Measurements from ENCODE around the gene PGAP3.

PGAP3 gene

GRCh38 chr17:39688475-39688835 lies 598 bp upstream of the PGAP3 start:
- peak overlapping the region; percentile 87 for H3K4me3 Mint-ChIP-seq
- peak overlapping the region; percentile 85 for H3K27ac Mint-ChIP-seq
- H3K36me3 Mint-ChIP-seq (ENCODE audit: low read depth): peaks cover 5% of the 10 kb centered on the region
- H3K9me3 Mint-ChIP-seq: no peaks in the 10 kb centered on the region
- H3K4me1 Mint-ChIP-seq (ENCODE audit: low read depth): peaks cover 23% of the 10 kb centered on the region
- H3K27me3 Mint-ChIP-seq: no peaks in the 10 kb centered on the region

GRCh38 chr17:39687101-39687545 lies 734 bp downstream of the PGAP3 start:
- Mint-ChIP-seq H3K36me3 (ENCODE audit: low read depth) (peaks cover 11% of the 10 kb centered on the region), H3K27ac (peak overlapping the region; percentile 85), H3K27me3 (no peaks in the 10 kb centered on the region), H3K4me3 (peak overlapping the region; percentile 87), H3K4me1 (ENCODE audit: low read depth) (peaks cover 23% of the 10 kb centered on the region), H3K9me3 (no peaks in the 10 kb centered on the region)

DNA sequence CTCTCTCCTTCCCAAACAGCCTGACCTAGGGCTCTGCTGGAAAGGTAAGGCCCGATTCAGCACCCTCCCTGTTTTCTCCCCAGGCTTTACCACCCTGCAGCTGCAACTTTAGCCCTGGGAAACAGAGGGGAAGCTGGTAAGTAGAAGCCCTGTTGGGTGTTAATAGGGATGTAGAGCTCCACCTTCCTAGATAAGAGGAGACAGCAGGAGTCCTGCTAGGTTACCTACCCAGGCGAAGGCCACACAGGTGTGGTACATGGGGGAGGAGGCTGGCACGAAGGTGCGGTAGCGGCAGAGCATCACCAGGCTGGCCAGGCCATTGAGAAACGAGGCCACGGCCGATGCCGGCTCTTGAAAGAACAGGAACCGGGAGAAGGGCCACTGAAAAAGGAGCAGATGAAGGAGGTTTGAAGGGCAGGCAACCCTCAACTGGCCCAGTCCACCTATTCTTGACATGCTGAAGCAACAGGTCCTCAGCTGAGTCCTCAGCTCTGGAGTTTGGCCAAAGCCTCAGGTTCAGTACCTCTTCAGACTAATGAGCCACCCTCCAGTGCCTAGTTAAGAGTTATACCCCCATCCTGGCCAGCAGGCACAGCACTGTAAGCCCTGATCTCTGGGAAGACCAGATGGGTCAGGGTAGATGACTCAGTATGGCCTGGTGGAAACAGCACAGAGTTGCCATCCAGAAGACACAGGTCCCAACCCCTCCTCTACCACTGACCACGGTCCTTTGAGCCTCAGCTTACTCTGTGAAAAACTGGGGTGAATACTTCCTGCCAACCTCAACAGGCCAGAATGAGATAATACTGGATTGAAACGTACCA lies 3.3 kb downstream of the PGAP3 start:
- Mint-ChIP-seq H3K36me3 (ENCODE audit: low read depth) (peaks cover 19% of the 10 kb centered on the region), H3K9me3 (no peaks in the 10 kb centered on the region), H3K27me3 (no peaks in the 10 kb centered on the region), H3K27ac (no peak overlapping the region), H3K4me3 (no peak overlapping the region), H3K4me1 (ENCODE audit: low read depth) (peaks cover 41% of the 10 kb centered on the region)

GRCh38 chr17:39683295-39683939 lies 4.4 kb downstream of the PGAP3 start:
- H3K27ac Mint-ChIP-seq: no peak overlapping the region
- H3K36me3 Mint-ChIP-seq (ENCODE audit: low read depth): peaks cover 19% of the 10 kb centered on the region
- H3K4me3 Mint-ChIP-seq: no peak overlapping the region
- peaks cover 43% of the 10 kb centered on the region for H3K4me1 Mint-ChIP-seq (ENCODE audit: low read depth)
- no peaks in the 10 kb centered on the region for H3K9me3 Mint-ChIP-seq
- no peaks in the 10 kb centered on the region for H3K27me3 Mint-ChIP-seq

GRCh38 chr17:39679521-39680192 lies 8.2 kb downstream of the PGAP3 start:
- peaks cover 63% of the 10 kb centered on the region for H3K4me1 Mint-ChIP-seq (ENCODE audit: low read depth)
- peak overlapping the region; percentile 17 for H3K4me3 Mint-ChIP-seq
- H3K9me3 Mint-ChIP-seq: no peaks in the 10 kb centered on the region
- H3K36me3 Mint-ChIP-seq (ENCODE audit: low read depth): peaks cover 19% of the 10 kb centered on the region
- H3K27me3 Mint-ChIP-seq: no peaks in the 10 kb centered on the region
- peak overlapping the region; percentile 91 for H3K27ac Mint-ChIP-seq

- no peaks in the 10 kb centered on the region for H3K9me3 Mint-ChIP-seq
- H3K4me1 Mint-ChIP-seq (ENCODE audit: low read depth): peaks cover 63% of the 10 kb centered on the region
- H3K4me3 Mint-ChIP-seq: no peak overlapping the region
- peaks cover 14% of the 10 kb centered on the region for H3K36me3 Mint-ChIP-seq (ENCODE audit: low read depth)
- no peaks in the 10 kb centered on the region for H3K27me3 Mint-ChIP-seq
- peak overlapping the region; percentile 91 for H3K27ac Mint-ChIP-seq
Measured at GRCh38 chr17:39678340-39679116, 9.3 kb downstream of the PGAP3 start.

DNA sequence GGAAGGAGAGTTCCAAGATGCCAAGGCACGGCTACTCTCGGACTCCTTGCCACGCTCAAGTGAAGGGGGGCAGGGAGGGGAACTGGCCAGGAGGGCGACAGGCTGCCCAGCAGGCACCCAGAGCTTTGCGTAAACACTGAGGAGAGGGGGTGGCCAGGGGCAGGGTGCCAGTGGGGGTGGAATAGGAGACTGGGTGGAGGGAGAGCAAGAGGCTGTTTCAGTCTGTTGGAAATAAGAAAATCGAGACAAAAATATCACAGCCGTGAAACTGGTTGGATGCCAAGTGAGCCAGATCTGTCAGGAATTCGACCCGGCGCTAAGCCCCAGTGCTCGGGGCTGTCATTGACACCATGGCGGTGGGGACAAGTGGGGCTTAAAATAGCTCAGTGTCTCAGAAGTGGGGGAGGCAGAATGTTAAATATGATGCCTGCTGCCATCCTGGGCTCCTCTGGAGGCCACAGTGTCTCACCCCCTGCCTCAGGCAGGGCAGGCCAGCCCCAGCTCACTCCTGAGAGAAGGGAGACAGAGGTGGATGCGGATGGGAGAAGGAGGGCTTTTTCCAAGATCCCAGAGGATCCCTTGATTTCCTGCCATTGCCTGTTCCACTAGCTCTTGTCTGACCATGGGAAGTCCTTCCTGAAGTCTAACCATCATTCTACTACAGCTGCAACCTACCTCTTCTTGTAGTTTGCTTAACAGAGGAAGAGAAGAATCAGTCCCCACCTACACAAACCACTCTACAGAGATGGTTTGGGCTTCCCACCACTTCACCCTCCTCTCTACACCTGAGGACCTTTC lies 10.1 kb downstream of the PGAP3 start:
- H3K27me3 Mint-ChIP-seq: no peaks in the 10 kb centered on the region
- no peaks in the 10 kb centered on the region for H3K9me3 Mint-ChIP-seq
- peaks cover 63% of the 10 kb centered on the region for H3K4me1 Mint-ChIP-seq (ENCODE audit: low read depth)
- H3K36me3 Mint-ChIP-seq (ENCODE audit: low read depth): peaks cover 8% of the 10 kb centered on the region
- peak overlapping the region; percentile 54 for H3K27ac Mint-ChIP-seq
- H3K4me3 Mint-ChIP-seq: no peak overlapping the region

DNA sequence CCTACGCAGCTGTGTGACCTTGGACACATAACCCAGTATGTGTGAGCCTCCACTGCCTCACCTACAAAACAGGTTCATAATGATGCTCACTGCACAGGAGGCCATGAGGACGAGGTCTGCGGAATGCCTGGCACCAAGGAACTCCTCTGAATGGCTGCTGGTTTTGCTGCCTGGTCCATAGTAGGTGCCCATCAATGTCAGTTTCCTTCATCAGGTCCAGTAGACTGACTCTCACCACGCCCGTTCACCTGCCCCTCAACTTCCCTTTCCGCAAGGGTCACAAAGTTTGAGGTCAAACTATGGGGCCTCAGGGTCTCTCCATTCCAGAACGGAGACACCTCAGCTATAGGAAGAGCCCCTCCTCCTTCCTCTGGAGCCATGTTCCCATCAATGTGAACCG lies 10.8 kb downstream of the PGAP3 start:
- H3K27ac Mint-ChIP-seq: no peak overlapping the region
- H3K4me3 Mint-ChIP-seq: no peak overlapping the region

GRCh38 chr17:39676198-39676819 lies 11.5 kb downstream of the PGAP3 start:
- Mint-ChIP-seq H3K4me3 (no peak overlapping the region), H3K36me3 (ENCODE audit: low read depth) (peaks cover 8% of the 10 kb centered on the region), H3K4me1 (ENCODE audit: low read depth) (peaks cover 62% of the 10 kb centered on the region), H3K27ac (peak overlapping the region; percentile 47), H3K9me3 (no peaks in the 10 kb centered on the region), H3K27me3 (no peaks in the 10 kb centered on the region)

More for the DNA sequence above, 10.8 kb downstream of the PGAP3 start:
- Mint-ChIP-seq H3K9me3 (no peaks in the 10 kb centered on the region), H3K4me1 (ENCODE audit: low read depth) (peaks cover 63% of the 10 kb centered on the region), H3K36me3 (ENCODE audit: low read depth) (peaks cover 8% of the 10 kb centered on the region), H3K27me3 (no peaks in the 10 kb centered on the region)

DNA sequence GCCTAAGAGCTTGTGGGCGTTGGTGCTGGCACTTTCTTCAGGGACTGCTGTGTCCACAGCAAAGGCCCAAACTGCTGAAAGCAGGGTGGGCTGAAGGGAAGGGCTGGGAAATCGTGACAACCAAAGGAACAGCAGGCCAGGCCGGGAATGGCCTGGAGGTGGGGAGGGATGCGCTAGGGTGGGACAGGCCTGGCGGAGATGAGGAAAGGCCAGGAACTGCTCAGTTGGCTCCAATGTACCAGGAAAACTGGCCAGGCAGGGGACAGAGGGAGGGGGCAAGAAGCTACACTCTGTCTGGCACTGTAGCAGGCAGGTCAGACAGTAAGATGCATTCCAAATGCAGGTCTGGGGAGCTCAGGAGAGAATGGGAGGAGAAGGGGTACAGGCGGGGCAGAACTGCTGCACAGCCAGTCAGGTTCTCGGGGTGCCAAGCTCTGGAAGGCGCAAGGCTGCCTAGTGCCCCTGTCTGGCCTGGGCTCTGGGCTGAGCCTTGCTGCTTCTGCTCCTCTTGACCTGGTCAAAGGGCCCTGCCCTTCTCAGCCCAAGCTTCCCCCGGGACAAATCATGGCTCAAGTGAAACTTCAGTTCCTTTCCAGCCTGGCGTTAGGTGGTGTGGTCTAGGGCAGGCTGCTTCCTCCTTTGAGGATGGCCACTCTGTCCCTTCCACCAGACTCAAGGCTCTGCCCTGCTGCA lies 12.3 kb downstream of the PGAP3 start:
- Mint-ChIP-seq H3K4me1 (ENCODE audit: low read depth) (peaks cover 55% of the 10 kb centered on the region), H3K36me3 (ENCODE audit: low read depth) (peaks cover 2% of the 10 kb centered on the region), H3K27me3 (no peaks in the 10 kb centered on the region), H3K27ac (peak overlapping the region; percentile 47), H3K9me3 (no peaks in the 10 kb centered on the region), H3K4me3 (no peak overlapping the region)

- no peaks in the 10 kb centered on the region for H3K9me3 Mint-ChIP-seq
- H3K4me1 Mint-ChIP-seq (ENCODE audit: low read depth): peaks cover 48% of the 10 kb centered on the region
- H3K4me3 Mint-ChIP-seq: no peak overlapping the region
- H3K27me3 Mint-ChIP-seq: no peaks in the 10 kb centered on the region
- no peaks in the 10 kb centered on the region for H3K36me3 Mint-ChIP-seq (ENCODE audit: low read depth)
- no peak overlapping the region for H3K27ac Mint-ChIP-seq
Measured at GRCh38 chr17:39674702-39675389, 13.0 kb downstream of the PGAP3 start.

GRCh38 chr17:39674179-39674578 lies 13.7 kb downstream of the PGAP3 start:
- no peak overlapping the region for H3K27ac Mint-ChIP-seq
- no peaks in the 10 kb centered on the region for H3K36me3 Mint-ChIP-seq (ENCODE audit: low read depth)

More at GRCh38 chr17:39674179-39674578, 13.7 kb downstream of the PGAP3 start:
- no peak overlapping the region for H3K4me3 Mint-ChIP-seq
- peaks cover 41% of the 10 kb centered on the region for H3K4me1 Mint-ChIP-seq (ENCODE audit: low read depth)
- H3K27me3 Mint-ChIP-seq: no peaks in the 10 kb centered on the region
- H3K9me3 Mint-ChIP-seq: no peaks in the 10 kb centered on the region

All from stimulated activated naive CD8-positive, alpha-beta T cell treated with anti-CD3 and anti-CD28 coated beads, Interleukin-15, Interleukin-2, amounts not matched to agents 100 ng/mL and 50 ng/mL, for 24 hours (primary cell).